ENCODE data around the gene SCAPER.
"Not testable (repeated sequence)": the region's sequence is repeated elsewhere in the genome, so short reads cannot be mapped to it uniquely, and the experiment has no call there.

SCAPER gene

DNA sequence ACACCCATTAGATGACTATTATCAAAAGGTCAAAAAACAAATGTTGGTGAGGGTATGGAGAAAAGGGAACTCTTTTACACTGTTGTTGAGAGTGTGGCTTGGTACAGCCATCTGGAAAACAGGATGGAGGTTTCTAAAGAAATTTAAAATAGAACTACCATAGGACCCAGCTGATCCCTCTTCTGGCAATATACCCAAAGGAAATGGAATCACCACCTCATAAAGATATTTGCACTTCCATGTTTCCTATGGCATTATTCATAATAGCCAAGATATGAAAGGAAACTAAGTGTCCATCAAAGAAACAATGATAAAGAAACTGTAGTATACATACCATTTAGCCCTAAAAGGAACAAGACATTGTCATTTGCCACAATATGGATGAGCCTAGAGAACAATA lies 186.3 kb downstream of the SCAPER start:
- no peak overlapping the region for H3K4me3 ChIP-seq (replicated peaks; ENCODE audit: low read depth, low read length)
- TF ChIP-seq, protein P1, sequence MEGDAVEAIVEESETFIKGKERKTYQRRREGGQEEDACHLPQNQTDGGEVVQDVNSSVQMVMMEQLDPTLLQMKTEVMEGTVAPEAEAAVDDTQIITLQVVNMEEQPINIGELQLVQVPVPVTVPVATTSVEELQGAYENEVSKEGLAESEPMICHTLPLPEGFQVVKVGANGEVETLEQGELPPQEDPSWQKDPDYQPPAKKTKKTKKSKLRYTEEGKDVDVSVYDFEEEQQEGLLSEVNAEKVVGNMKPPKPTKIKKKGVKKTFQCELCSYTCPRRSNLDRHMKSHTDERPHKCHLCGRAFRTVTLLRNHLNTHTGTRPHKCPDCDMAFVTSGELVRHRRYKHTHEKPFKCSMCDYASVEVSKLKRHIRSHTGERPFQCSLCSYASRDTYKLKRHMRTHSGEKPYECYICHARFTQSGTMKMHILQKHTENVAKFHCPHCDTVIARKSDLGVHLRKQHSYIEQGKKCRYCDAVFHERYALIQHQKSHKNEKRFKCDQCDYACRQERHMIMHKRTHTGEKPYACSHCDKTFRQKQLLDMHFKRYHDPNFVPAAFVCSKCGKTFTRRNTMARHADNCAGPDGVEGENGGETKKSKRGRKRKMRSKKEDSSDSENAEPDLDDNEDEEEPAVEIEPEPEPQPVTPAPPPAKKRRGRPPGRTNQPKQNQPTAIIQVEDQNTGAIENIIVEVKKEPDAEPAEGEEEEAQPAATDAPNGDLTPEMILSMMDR (IDR thresholded peaks at IDR 0.05; ENCODE audit: low read length, missing control alignments) = no peak
- no peak for DNase-seq (ENCODE audit: low read depth)

DNA sequence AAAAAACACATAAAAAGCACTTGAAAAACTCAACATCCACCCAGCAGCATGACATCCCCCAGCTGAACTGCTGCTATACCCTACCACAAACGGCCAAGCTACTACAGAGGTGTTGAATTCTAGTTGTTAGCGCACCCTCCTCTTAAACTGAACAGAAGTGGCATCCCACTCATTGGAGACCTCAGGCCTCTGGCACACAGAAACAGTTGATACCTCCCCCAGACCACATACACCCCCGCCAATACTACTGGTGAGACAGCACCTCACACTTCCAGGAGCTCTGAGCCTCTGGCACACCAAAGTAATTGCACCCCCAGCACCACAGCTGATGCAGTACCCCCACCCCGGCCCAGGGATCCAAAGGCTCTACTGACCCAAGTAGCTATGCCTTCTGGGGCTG lies 190.2 kb downstream of the SCAPER start:
- TF ChIP-seq, protein P1 (IDR thresholded peaks at IDR 0.05; ENCODE audit: low read length, missing control alignments) = no peak
- no peak overlapping the region for H3K4me3 ChIP-seq (replicated peaks; ENCODE audit: low read depth, low read length)
- no peak for DNase-seq (ENCODE audit: low read depth)

DNA sequence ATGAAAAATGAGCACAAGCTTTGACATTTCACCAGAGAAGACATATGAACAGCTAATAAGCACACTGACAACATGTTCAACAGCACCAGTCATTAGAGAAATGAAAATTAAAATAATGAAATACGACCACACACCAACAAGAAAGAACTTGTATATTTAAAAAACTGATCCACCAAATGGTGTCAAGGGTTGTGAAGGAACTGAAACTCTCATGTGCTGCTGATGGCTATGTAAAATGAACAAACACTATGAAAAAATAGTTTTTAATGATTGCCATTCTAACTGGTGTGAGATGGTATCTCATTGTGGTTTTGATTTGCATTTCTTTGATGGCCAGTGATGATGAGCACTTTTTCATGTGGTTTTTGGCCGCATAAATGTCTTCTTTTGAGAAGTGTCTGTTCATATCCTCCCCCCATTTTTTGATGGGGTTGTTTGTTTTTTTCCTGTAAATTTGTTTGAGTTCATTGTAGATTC lies 193.8 kb downstream of the SCAPER start:
- no peak for DNase-seq (ENCODE audit: low read depth)
- TF ChIP-seq, protein P1 (IDR thresholded peaks at IDR 0.05; ENCODE audit: low read length, missing control alignments) = no peak
- no peak overlapping the region for H3K4me3 ChIP-seq (replicated peaks; ENCODE audit: low read depth, low read length)

DNA sequence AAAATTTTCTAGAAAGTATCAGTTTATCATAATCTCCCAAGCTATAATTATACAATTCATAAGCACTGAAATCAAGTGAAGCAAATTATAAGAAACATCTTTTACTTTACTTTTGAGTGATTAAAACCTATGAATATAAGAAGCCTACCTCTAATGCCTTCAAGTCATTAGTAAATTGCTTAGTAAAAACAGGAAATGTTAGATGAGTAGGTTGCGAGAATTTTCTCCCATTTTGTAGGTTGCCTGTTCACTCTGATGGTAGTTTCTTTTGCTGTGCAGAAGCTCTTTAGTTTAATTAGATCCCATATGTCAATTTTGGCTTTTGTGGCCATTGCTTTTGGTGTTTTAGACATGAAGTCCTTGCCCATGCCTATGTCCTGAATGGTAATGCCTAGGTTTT lies 201.1 kb downstream of the SCAPER start:
- DNase-seq (ENCODE audit: low read depth); H3K4me3 ChIP-seq (replicated peaks; ENCODE audit: low read depth, low read length): not testable (repeated sequence)

DNA sequence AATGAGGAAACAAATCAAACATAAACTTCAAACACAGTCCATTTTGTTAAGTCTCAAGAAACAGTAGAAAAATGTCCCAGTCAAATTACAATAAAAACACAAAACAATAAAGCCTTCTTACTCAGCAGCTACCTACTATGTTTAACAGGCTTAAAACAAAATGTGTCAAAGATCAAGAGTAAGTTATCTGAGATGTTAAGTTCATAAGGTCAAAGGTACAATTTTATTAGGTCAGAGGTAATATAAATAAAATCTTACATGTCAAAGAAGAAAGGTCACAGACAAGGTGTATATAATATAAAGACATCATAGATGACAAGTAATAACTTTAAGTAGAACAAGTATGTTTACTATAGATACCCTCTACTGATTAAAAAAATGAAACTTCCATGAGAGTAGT lies 208.3 kb downstream of the SCAPER start:
- DNase-seq (ENCODE audit: low read depth) = no peak
- TF ChIP-seq, protein P1 (IDR thresholded peaks at IDR 0.05; ENCODE audit: low read length, missing control alignments) = no peak

DNA sequence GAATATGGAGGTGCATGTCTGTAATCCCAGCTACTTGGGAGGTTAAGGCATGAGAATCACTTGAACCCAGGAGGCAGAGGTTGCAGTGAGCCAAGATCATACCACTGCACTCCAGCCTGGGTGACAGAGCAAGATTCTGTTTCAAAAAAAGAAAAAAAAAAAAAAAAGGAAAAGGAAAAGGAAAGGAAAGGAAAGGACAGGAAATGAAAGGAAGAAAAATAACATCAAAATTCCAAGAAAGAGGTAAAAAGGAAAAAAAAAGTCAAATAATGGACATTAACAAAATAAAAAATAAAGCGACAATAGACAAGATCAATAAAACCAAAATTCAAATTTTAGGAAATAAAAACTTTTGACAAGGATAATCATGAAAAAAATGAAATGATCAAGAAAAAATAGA lies 212.6 kb downstream of the SCAPER start:
- not testable (repeated sequence) for DNase-seq (ENCODE audit: low read depth); H3K4me3 ChIP-seq (replicated peaks; ENCODE audit: low read depth, low read length)

More for the DNA sequence above, 208.3 kb downstream of the SCAPER start:
- H3K4me3 ChIP-seq (replicated peaks; ENCODE audit: low read depth, low read length) = no peak overlapping the region

DNA sequence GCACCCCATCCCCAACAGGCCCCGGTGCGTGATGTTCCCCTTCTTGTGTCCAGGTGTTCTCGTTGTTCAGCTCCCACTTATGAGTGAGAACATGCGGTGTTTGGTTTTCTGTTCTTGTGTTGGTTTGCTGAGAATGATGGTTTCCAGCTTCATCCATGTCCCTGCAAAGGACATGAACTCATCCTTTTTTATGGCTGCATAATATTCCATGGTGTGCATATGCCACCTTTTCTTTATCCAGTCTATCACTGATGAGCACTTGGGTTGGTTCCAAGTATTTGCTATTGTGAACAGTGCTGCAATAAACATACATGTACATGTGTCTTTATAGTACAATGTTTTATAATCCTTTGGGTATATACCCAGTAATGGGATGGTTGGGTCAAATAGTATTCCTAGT lies 217.5 kb downstream of the SCAPER start:
- not testable (repeated sequence) for H3K4me3 ChIP-seq (replicated peaks; ENCODE audit: low read depth, low read length); DNase-seq (ENCODE audit: low read depth)

DNA sequence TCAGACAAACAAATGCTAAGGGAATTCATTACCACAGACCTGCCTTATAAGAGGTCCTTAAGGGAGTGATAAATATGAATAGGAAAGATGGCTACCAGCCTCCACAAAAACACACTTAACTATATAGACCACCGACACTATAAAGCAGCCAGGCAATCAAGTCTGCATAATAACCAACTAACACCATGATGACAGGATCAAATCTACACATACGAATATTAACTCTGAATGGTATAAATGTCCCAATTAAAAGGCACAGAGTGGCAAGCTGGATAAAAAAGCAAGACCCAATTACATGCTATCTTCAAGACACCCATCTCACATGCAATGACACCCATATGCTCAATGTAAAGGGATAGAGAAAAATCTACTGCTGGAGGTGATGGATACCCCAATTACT lies 221.1 kb downstream of the SCAPER start:
- no peak for DNase-seq (ENCODE audit: low read depth)
- H3K4me3 ChIP-seq (replicated peaks; ENCODE audit: low read depth, low read length) = no peak overlapping the region
- TF ChIP-seq, protein P1 (IDR thresholded peaks at IDR 0.05; ENCODE audit: low read length, missing control alignments) = no peak

DNA sequence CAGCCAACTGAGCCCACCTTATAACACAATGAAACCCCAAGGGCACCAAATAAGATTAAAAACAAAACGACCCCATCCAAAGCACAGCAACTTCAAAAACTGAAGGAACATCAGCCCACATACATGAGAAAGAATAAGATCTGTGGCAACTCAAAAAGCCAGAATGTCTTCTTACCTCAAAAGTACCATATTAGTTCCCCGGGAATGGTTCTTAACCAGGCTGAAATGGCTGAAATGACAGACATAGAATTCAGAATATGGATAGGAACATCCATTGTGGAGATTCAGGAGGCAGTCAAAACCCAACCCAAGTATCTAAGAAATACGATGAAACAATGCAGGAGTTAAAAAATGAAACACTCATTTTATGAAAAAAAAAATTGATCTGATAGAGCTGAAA lies 222.3 kb downstream of the SCAPER start:
- no peak overlapping the region for H3K4me3 ChIP-seq (replicated peaks; ENCODE audit: low read depth, low read length)
- DNase-seq (ENCODE audit: low read depth) = no peak
- TF ChIP-seq, protein P1 (IDR thresholded peaks at IDR 0.05; ENCODE audit: low read length, missing control alignments) = no peak

Measured in fibroblast of pulmonary artery (primary cell).